Activated CD8-positive, alpha-beta T cell treated with anti-CD3 and anti-CD28 coated beads for 36 hours (primary cell): ENCODE results near the gene TRIM41. TPM values are rescaled to one million over a fixed set of nuclear protein-coding genes. Genes with fewer than 3 reads are reported as not detected.

Experiments used
- ATAC-seq: fragments of 200-7000 bp; cut with Tn5 transposase; one replicate; pipeline ENCODE4 v1.10.0; 2021; ENCODE audit warnings: mild to moderate bottlenecking, moderate library complexity
- CTCF ChIA-PET: fragments of 350-600 bp; sonication (Branson Sonifier 250); formaldehyde crosslinking; loops from one replicate; lab custom pipeline; 2021; ENCODE audit warnings: antibody characterized with exemption; lab: Charles Lee
- POLR2A ChIA-PET: fragments of 350-600 bp; sonication (Branson Sonifier 250); formaldehyde crosslinking; loops from one replicate; lab custom pipeline; 2021; ENCODE audit warnings: antibody characterized with exemption; lab: Charles Lee
- DNase-seq: peaks from one replicate; pipeline ENCODE4 v3.0.0-alpha.2; 2020
- H3K27ac Mint-ChIP-seq: one replicate; pipeline ENCODE4 v1.8.0; 2021; ENCODE audit warnings: mild to moderate bottlenecking, mixed read lengths
- H3K27me3 Mint-ChIP-seq: one replicate; pipeline ENCODE4 v1.8.0; 2021; ENCODE audit warnings: mixed read lengths
- H3K36me3 Mint-ChIP-seq: one replicate; pipeline ENCODE4 v1.8.0; 2021; ENCODE audit warnings: low read depth, mixed read lengths
- H3K4me1 Mint-ChIP-seq: one replicate; pipeline ENCODE4 v1.8.0; 2021; ENCODE audit warnings: low read depth, mixed read lengths
- H3K4me3 Mint-ChIP-seq: one replicate; pipeline ENCODE4 v1.8.0; 2021; ENCODE audit warnings: mild to moderate bottlenecking, moderate library complexity, mixed read lengths
- H3K9me3 Mint-ChIP-seq: one replicate; pipeline ENCODE4 v1.8.0; 2021; ENCODE audit warnings: mixed read lengths
- intact Hi-C: fragments of 100-400 bp; cut with micrococcal nuclease; formaldehyde crosslinking; loops from one replicate; pipeline ENCODE4 v1.10.0; 2022
- total RNA-seq, 2 experiments: library from RNA; stranded (reverse); gene quantifications; one replicate each; pipeline ENCODE4 v1.2.3, GENCODE V29; 2021
- TF ChIP-seq, protein P1 (sequence below): fragments of 200-600 bp; IDR thresholded peaks from one replicate; pipeline ENCODE4 v1.8.0; 2022; ENCODE audit warnings: antibody characterized with exemption, mild to moderate bottlenecking

TRIM41 gene
- total RNA-seq, 2 experiments from 2014 or later = 30.6 to 31.5 TPM

DNA sequence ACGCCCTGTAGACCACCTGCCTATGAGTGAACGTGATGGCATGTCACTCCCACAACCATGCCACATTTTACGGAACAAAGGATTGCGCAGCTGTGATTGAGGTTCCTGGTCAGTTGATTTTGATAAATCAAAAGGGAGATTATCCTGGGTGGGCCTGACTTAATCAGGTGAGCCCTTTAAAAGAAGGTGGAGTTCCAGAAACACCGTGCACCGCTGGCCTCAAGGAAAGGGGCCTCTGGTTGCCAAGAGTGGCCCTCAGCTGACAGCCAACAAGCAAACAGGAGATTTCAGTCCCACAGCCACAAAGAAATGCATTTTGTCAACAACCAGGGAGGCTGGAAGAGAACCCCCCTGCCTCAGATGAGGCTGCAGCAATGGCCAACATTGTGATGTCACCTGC lies 37.1 kb upstream of the TRIM41 start:
- Mint-ChIP-seq H3K9me3 (no peaks in the 10 kb centered on the region), H3K4me1 (peaks cover 28% of the 10 kb centered on the region), H3K36me3 (peaks cover 2% of the 10 kb centered on the region), H3K4me3 (no peak overlapping the region), H3K27me3 (peaks cover 4% of the 10 kb centered on the region), H3K27ac (no peak overlapping the region)
- ATAC-seq (no peak), DNase-seq (no peak)
- ChIA-PET CTCF (interaction anchor here (1.0 to 2.6 kb wide), 3 partner anchors 12 to 18 kb away, joined by 3 to 34 read pairs (median 8); no protein-coding TSS in a partner anchor), POLR2A (interaction anchor here (1.9 to 5.0 kb wide), 5 partner anchors 11 to 75 kb away, joined by 6 to 46 read pairs (median 11); partner anchors contain the start of genes RACK1 and TRIM52)
- TF ChIP-seq, protein P1, sequence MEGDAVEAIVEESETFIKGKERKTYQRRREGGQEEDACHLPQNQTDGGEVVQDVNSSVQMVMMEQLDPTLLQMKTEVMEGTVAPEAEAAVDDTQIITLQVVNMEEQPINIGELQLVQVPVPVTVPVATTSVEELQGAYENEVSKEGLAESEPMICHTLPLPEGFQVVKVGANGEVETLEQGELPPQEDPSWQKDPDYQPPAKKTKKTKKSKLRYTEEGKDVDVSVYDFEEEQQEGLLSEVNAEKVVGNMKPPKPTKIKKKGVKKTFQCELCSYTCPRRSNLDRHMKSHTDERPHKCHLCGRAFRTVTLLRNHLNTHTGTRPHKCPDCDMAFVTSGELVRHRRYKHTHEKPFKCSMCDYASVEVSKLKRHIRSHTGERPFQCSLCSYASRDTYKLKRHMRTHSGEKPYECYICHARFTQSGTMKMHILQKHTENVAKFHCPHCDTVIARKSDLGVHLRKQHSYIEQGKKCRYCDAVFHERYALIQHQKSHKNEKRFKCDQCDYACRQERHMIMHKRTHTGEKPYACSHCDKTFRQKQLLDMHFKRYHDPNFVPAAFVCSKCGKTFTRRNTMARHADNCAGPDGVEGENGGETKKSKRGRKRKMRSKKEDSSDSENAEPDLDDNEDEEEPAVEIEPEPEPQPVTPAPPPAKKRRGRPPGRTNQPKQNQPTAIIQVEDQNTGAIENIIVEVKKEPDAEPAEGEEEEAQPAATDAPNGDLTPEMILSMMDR = no peak
- intact Hi-C loops = no loop called here

DNA sequence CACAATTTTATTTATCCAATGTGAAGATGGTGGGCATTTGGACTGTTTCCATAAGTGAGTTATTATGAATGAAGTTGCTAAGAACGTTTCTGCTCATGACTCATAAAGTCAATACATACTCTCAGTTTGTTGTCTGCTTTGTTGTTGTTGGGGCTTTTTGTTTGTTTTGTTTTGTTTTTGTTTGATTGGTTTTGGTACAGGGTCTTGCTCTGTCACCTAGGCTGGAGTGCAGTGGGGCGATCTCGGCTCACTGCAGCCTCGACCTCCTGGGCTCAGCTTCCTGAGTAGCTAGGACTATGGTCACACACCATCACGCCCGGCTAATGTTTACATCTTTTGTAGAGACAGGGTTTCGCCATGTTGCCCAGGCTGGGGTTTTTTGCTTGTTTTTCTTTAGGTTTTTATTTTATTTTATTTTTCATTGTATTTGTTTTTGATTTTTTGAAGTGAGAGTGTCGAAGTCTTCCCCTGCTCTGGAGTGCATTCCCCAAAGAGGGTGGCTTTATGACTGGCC lies 36.0 kb upstream of the TRIM41 start:
- intact Hi-C loops = no loop called here
- Mint-ChIP-seq H3K9me3 (no peaks in the 10 kb centered on the region), H3K27me3 (peaks cover 4% of the 10 kb centered on the region), H3K4me1 (peaks cover 30% of the 10 kb centered on the region), H3K36me3 (peaks cover 6% of the 10 kb centered on the region), H3K27ac (peak overlapping the region; percentile 97), H3K4me3 (no peak overlapping the region)
- TF ChIP-seq, protein P1 = no peak
- DNase-seq (no peak), ATAC-seq (no peak)
- POLR2A ChIA-PET = interaction anchor here (0.8 to 9.3 kb wide), 5 partner anchors 14 to 350 kb away, joined by 3 to 159 read pairs (median 8); partner anchors contain the start of genes RACK1 and TRIM7
- CTCF ChIA-PET = interaction anchor here (1.0 to 7.8 kb wide), 2 partner anchors 18 to 19 kb away, joined by 3 to 80 read pairs; partner anchors contain the start of gene TRIM7

DNA sequence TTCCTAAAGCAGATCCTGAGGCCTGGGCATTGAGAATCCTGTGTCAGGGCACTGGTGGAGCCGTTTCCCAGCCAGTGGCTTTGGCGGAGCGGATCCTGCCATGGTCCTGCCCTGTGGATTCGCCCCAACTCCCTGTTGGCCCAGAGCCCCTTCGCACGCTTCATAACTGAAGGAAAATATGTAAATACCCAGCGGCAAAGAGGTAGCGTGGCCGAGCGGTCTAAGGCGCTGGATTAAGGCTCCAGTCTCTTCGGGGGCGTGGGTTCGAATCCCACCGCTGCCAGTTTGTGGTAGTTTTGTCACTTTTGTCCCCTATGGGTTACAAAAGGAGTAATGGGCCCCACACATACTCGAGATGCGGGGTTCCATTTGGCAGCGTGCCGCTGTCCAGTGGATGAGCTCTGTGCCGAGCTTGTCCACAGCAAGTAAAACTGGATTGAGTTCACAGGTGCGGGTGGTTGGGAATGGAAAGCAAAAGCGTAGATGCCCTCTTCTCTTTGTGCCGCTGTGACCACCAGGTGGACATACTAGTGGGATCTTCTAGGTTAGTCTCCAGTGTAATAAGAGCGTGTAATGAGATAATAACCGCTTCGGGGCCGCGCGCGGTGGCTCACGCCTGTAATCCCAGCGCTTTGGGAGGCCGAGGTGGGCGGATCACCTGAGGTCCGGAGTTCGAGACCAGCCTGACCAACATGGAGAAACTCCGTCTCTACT lies 35.4 kb upstream of the TRIM41 start:
- TF ChIP-seq, protein P1 = no peak
- peaks cover 26% of the 10 kb centered on the region for H3K4me1 Mint-ChIP-seq
- H3K27me3 Mint-ChIP-seq = peaks cover 4% of the 10 kb centered on the region
- H3K9me3 Mint-ChIP-seq = no peaks in the 10 kb centered on the region
- no peak for ATAC-seq
- H3K27ac Mint-ChIP-seq = peak overlapping the region; percentile 97
- POLR2A ChIA-PET = interaction anchor here (0.8 to 9.3 kb wide), 8 partner anchors 15 to 351 kb away, joined by 3 to 159 read pairs (median 10); partner anchors contain the start of genes RACK1, TRIM41 and TRIM7
- peak overlapping the region; percentile 91 for H3K4me3 Mint-ChIP-seq
- peak; percentile 86 for DNase-seq
- intact Hi-C loops = loop anchor here (2.0 kb wide), 1 partner anchor 35 kb away; the partner anchor contains the start of gene TRIM41
- CTCF ChIA-PET = interaction anchor here (1.0 to 7.8 kb wide), 2 partner anchors 17 to 19 kb away, joined by 3 to 80 read pairs; partner anchors contain the start of gene TRIM7
- H3K36me3 Mint-ChIP-seq = peaks cover 6% of the 10 kb centered on the region

DNA sequence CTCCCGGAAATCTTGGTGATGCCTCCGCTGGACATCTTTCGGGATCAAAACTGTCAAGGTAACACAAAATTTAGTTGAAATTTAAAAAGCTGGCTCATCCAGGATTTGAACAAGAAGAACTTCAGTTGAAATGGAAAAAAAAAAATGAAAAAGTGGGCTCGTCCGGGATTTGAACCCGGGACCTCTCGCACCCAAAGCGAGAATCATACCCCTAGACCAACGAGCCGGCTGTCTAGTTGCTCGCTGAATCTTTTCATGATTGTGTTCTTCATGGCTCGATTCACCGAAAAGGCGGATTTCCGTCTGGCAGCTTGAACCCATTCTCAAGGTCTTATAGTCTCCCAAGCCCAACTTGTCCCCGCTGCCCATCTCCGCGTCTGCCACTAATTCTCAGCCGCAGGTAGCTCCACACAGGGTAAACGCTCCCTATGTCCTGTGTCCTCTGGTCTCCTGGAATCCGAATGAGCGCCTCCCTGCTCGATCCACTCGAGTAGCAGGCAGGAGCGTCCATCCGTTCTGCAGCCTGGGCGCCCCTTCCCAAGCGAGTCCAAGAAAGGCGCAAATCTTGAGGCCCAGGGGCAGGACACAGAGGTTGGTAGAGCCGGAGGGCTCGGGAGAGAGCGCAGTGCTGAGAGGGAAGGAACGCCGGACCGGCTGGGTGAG lies 34.2 kb upstream of the TRIM41 start:
- peaks cover 9% of the 10 kb centered on the region for H3K36me3 Mint-ChIP-seq
- TF ChIP-seq, protein P1 = no peak
- ChIA-PET CTCF (interaction anchor here (1.0 to 7.8 kb wide), 5 partner anchors 16 to 34 kb away, joined by 3 to 80 read pairs (median 3); partner anchors contain the start of genes TRIM41 and TRIM7), POLR2A (interaction anchor here (0.6 to 9.3 kb wide), 13 partner anchors 10 to 357 kb away, joined by 3 to 159 read pairs (median 6); partner anchors contain the start of genes RACK1, TRIM41, TRIM52 and TRIM7)
- ATAC-seq (peak; percentile 3), DNase-seq (peak; percentile 86)
- no peaks in the 10 kb centered on the region for H3K9me3 Mint-ChIP-seq
- intact Hi-C loops = loop anchor here (2.0 kb wide), 1 partner anchor 34 kb away; the partner anchor contains the start of gene TRIM41
- H3K27ac Mint-ChIP-seq = peak overlapping the region; percentile 97
- peak overlapping the region; percentile 91 for H3K4me3 Mint-ChIP-seq
- H3K27me3 Mint-ChIP-seq = peaks cover 2% of the 10 kb centered on the region
- H3K4me1 Mint-ChIP-seq = peaks cover 34% of the 10 kb centered on the region
